HG03095 (cell line): ENCODE data around the gene DAPK3.

Experiments used
- ATAC-seq: cut with Tn5 transposase; IDR thresholded peaks from one replicate; pipeline ENCODE4 v1.9.1; 2021; ENCODE audit warnings: moderate library complexity; ENCODE audit not compliant: unreplicated experiment

Gene DAPK3

DNA sequence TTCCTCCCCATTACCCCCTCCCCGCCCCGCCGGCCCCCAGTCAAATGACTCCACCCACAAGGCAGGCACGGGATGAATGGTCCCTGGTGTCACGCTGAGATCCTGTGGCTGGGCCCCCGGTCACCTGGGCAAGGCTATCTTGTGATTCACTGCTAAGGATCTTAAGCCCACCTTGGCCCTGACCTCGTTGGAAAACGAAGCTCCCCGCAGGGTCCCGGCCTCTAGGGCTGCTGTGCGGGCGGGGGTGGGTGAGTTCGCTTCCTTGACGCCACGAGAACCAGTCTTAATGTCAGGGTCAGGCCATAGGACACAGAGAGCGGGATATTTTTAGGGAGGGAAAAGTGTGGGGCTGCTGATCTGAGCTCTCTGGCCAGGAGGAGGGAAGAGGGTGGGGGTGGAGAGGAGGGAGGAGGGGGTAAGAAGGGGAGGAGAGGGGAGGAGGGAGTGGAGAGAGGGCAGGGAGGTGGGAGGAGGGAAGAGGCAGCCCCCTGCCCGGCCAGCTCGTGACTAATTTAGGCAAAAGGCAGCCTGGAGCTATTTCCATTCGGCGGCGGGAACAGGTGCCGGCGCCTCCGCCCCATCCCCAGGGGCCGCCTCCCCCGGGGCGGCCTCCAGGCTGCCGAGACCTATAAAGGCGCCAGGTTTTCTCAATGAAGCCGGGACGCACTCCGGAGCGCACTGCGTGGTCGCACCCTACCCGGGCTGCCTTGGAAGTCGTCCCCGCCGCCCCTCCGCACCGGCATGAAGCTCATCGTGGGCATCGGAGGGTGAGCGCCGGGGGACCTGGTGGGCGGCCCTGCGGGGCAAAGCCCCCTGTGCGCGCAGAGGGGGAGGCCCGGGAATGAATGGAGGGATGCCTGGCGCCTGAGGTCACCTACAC, 37.7 kb downstream of the DAPK3 start, which contains the start of gene NMRK2:
Gene NMRK2, plus strand, starts transcription at position 139 of the 880 bp plus-strand sequence. Its CDS starts 603 bp downstream, at position 742.
- no peak for ATAC-seq

DNA sequence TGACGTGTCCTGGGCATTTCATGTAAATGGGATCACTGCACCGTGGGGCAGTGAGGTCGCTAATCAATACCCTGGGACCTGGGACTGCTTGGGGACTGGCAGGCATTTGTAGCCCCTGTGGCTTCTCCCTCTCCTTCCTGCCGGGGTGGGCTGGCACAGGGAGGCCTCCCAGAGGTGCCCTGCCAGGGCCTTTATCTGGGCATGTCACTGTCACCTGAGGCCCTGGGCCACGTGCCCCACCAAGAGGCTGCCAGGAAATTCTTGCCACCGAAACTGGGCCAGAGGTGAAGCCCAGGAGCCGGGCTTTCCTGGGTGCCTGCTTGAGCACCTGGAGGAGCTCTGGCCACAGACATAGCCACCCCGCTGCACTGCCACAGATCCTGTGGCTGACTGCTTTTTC, 39.9 kb downstream of the DAPK3 start:
- no peak for ATAC-seq

DNA sequence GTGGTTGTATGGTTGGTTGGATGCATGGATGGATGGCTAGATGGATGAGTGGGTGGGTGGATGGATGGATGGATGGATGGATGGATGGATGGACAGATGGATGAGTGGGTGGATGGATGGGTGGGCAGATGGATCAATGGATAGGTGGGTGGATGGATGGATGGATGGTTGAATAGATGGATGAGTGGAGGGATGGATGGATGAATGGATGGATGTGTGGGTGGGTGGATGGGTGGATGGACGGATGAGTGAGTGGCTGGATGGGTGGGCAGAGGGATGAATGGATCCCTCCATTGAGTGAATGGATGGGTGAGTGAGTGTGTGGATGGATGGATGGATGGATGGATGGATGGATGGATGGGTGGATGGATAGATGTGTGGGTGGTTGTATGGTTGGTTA, 47.0 kb downstream of the DAPK3 start:
- no peak for ATAC-seq

DNA sequence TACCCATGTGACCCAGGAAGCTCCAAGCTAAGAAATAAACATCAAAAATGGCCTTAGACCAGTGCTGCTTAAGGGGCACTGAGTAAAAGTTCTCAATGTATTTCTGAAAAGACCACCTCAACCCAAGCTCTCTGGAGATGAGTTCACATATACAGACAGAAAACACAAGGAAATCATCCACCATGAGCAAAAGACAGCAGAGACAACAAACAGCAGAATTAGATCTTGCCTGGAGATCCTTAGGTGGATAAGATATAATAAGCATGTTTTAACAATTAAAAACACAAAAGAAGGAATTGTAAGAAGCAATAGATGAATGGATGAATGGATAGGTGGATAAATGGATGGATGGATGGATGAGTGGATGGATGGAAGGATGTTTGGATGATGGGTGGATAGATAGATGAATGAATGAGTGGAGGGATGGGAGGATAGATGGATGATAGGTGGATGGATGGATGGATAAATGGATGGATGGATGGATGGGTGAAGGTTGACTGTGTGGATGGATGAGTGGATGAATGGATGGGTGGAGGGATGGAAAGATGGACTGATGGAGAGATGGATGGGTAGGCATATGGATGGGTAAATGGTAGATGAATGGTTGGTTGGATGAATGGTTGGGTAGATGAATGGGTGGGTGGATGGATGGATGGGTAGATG, 47.7 kb downstream of the DAPK3 start:
- no peak for ATAC-seq

DNA sequence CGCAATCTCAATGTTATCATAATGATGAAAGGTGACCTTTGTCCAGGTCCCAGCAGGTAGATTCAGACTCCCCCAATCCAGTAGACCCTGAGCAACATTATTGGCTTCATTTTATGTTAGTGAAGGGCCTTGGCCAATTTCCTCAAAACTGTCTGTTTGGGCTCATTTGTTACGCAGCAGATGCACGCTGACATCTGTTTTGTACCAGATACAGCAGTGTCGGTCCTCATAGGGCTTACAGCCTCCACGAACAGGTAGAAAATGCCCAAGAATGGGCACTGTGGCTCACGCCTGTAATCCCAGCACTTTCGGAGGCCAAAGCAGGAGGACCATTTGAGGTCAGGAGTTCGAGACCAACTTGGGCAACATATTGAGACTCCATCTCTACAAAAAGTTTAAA, 51.1 kb downstream of the DAPK3 start:
- ATAC-seq: no peak

DNA sequence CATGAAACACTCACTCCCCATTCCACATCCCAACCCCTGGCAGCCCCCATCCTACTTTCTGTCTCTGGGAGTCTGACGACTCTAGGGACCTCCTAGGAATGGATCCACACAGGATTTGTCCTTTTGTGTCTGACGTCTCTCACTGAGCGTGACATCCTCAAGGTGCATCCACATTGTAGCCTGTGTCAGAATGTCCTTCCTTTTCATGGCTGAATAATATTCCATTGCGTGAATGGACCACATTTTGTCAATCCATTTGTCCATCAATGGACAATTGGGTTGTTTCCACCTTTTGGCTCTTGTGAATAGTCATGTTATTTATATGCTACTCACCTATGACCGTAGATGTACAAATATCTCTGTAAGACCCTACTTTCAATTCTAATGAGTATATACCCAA, 54.9 kb downstream of the DAPK3 start:
- no peak for ATAC-seq

DNA sequence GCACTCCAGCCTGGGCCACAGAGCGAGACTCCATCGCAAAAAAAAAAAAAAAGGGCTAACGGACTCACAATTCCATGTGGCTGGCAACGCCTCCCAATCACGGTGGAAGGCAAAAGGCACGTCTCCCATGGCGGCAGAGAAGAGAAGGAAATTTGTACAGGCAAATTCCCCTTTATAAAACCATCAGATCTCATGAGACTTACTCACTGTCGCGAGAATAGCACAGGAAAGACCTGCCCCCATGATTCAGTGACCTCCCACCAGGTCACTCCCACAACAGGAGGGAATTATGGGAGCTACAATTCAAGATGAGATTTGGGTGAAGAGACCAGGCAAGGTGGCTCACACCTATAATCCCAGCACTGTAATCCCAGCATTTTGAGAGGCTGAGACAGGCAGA, 56.7 kb downstream of the DAPK3 start:
- no peak for ATAC-seq

DNA sequence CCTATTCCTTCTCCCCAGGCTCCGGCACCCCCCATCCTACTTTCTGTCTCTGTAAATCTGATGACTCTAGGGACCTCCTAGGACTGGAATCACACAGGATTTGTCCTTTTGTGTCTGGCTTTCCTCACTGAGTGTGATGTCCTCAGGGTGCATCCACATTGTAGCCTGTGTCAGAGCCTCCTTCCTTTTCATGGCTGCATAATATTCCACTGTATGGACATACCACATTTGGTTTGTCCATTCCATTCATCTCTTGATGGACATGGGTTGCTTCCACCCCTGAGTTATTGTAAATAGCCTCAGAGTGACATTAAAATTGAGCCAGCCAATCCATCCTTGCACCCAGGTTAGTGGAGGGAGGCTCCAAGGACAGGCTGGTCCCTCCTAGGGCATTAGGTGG, 60.8 kb downstream of the DAPK3 start:
- ATAC-seq: no peak
